Activated CD4-positive, alpha-beta memory T cell treated with anti-CD3 and anti-CD28 coated beads for 36 hours (primary cell): Measurements from ENCODE around the gene NOTCH1. TPM values are rescaled to one million over a fixed set of nuclear protein-coding genes. Genes with fewer than 3 reads are reported as not detected.

ENCODE experiments used
- CTCF ChIA-PET: fragments of 350-600 bp; sonication (Branson Sonifier 250); formaldehyde crosslinking; loops from one replicate; lab custom pipeline; 2021; ENCODE audit warnings: antibody characterized with exemption, inconsistent platforms; lab: Charles Lee
- POLR2A ChIA-PET: fragments of 350-600 bp; sonication (Branson Sonifier 250); formaldehyde crosslinking; loops from one replicate; lab custom pipeline; 2021; ENCODE audit warnings: antibody characterized with exemption; lab: Charles Lee
- DNase-seq: peaks from one replicate; pipeline ENCODE4 v3.0.0-alpha.2; 2020
- H3K27ac Mint-ChIP-seq: one replicate; pipeline ENCODE4 v1.8.0; 2021; ENCODE audit warnings: mixed read lengths
- H3K27me3 Mint-ChIP-seq: one replicate; pipeline ENCODE4 v1.8.0; 2021; ENCODE audit warnings: mixed read lengths
- H3K36me3 Mint-ChIP-seq: one replicate; pipeline ENCODE4 v1.8.0; 2021; ENCODE audit warnings: mixed read lengths
- H3K4me1 Mint-ChIP-seq: one replicate; pipeline ENCODE4 v1.8.0; 2021; ENCODE audit warnings: low read depth, mixed read lengths
- H3K4me3 Mint-ChIP-seq: one replicate; pipeline ENCODE4 v1.8.0; 2021; ENCODE audit warnings: mild to moderate bottlenecking, mixed read lengths
- H3K9me3 Mint-ChIP-seq: one replicate; pipeline ENCODE4 v1.8.0; 2021; ENCODE audit warnings: mixed read lengths
- intact Hi-C: fragments of 100-400 bp; cut with micrococcal nuclease; formaldehyde crosslinking; loops from one replicate; pipeline ENCODE4 v1.15.1; 2023
- total RNA-seq, 2 experiments: library from RNA; stranded (reverse); gene quantifications; one replicate each; pipeline ENCODE4 v1.2.3, GENCODE V29; 2021

Gene NOTCH1
- total RNA-seq, 2 experiments from 2014 or later, result 67.0 to 68.3 TPM

- Mint-ChIP-seq H3K9me3 (no peaks in the 10 kb centered on the region), H3K4me1 (peaks cover 9% of the 10 kb centered on the region), H3K27ac (no peak overlapping the region), H3K4me3 (no peak overlapping the region), H3K27me3 (no peaks in the 10 kb centered on the region), H3K36me3 (no peaks in the 10 kb centered on the region)
- ChIA-PET POLR2A (no interaction called here), CTCF (no interaction called here)
- no peak for DNase-seq
- intact Hi-C loops, result no loop called here
Observed at GRCh38 chr9:136525207-136525606, 20.6 kb downstream of the NOTCH1 start.

DNA sequence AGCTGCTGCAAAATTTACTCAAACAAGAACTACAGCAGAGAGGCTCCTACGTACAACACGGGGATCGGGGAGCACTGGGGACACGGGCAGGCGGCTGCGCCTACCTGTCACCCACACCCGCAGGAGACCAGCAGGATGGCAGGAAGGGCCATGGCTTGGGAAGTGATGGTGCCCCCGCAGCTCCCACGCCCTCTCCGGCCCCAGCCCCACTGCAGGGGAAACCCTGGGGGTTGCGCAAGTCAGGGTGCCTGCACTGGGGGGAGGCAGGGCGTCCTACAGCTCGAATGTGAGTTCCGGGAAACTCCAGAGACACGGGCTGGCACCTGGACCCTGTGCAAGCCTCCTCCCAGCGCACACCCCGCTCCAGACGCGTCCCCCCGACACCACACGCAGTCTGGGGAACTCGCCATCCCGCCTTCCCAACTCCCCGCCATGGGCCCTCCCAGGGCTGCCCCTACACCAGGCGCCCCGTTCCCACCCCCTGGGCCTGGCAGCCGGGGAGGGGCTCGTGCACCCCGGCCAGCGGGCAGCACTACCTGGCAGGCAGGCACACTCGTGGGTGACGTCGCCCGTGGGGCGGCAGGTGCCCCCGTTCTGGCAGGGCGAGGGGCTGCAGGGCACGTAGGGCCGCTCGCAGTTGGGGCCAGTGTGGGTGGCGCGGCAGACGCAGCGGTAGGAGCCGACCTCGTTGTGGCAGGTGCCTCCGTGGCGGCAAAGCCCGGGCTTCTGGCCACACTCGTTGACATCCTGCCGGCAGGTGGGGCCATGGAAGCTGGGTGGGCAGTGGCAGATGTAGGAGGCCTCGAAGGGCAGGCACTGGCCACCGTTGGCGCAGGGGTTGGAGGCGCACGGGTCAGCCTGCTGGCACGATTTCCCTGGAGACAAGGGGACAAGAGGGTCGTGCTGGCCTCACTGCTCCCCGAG, 23.3 kb downstream of the NOTCH1 start:
- Mint-ChIP-seq H3K27me3 (no peaks in the 10 kb centered on the region), H3K9me3 (no peaks in the 10 kb centered on the region), H3K4me3 (no peak overlapping the region), H3K36me3 (peaks cover 2% of the 10 kb centered on the region), H3K4me1 (no peaks in the 10 kb centered on the region), H3K27ac (no peak overlapping the region)
- DNase-seq, result no peak
- ChIA-PET CTCF (interaction anchor here (1.2 kb wide), 1 partner anchor 178 kb away, joined by 4 read pairs; no protein-coding TSS in a partner anchor), POLR2A (no interaction called here)
- intact Hi-C loops, result no loop called here

DNA sequence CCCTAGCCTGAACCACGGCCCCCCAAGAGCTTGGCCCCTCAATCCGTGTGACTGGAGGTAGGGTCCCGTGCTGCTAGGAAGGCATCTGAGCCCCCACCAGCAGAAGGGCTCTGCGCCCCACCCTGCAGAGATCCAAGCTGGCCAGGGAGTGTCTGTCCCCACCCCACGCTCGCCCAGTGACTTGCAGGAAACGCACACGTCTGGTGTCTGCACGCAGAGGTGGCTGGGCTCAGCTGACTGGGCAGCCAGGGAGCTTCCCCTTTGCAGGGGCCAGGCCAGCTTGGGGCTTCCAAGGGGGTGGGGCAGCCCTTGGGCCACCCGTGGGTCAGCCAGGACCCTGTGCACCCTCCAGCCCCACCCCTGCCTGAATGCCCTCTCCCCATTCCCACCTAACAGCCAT, 24.3 kb downstream of the NOTCH1 start:
- Mint-ChIP-seq H3K27ac (no peak overlapping the region), H3K36me3 (peaks cover 4% of the 10 kb centered on the region), H3K4me3 (no peak overlapping the region), H3K4me1 (no peaks in the 10 kb centered on the region), H3K27me3 (no peaks in the 10 kb centered on the region), H3K9me3 (no peaks in the 10 kb centered on the region)
- DNase-seq, result no peak
- POLR2A ChIA-PET, result interaction anchor here (1.5 kb wide), 1 partner anchor 11 kb away, joined by 6 read pairs; no protein-coding TSS in a partner anchor
- intact Hi-C loops, result no loop called here
- CTCF ChIA-PET, result interaction anchor here (1.2 kb wide), 1 partner anchor 179 kb away, joined by 4 read pairs; no protein-coding TSS in a partner anchor

- Mint-ChIP-seq H3K27ac (no peak overlapping the region), H3K36me3 (peaks cover 4% of the 10 kb centered on the region), H3K27me3 (no peaks in the 10 kb centered on the region), H3K4me3 (no peak overlapping the region), H3K9me3 (no peaks in the 10 kb centered on the region), H3K4me1 (no peaks in the 10 kb centered on the region)
- ChIA-PET POLR2A (interaction anchor here (1.5 kb wide), 1 partner anchor 13 kb away, joined by 6 read pairs; no protein-coding TSS in a partner anchor), CTCF (no interaction called here)
- no peak for DNase-seq
- intact Hi-C loops, result no loop called here
Observed at GRCh38 chr9:136520053-136520540, 25.8 kb downstream of the NOTCH1 start.

- intact Hi-C loops, result no loop called here
- DNase-seq, result no peak
Observed at GRCh38 chr9:136519263-136520052, 26.4 kb downstream of the NOTCH1 start.

GRCh38 chr9:136518623-136519022, 27.2 kb downstream of the NOTCH1 start:
- Mint-ChIP-seq H3K27ac (no peak overlapping the region), H3K4me1 (no peaks in the 10 kb centered on the region), H3K27me3 (no peaks in the 10 kb centered on the region), H3K9me3 (no peaks in the 10 kb centered on the region), H3K4me3 (no peak overlapping the region), H3K36me3 (peaks cover 9% of the 10 kb centered on the region)
- CTCF ChIA-PET, result no interaction called here
- POLR2A ChIA-PET, result no interaction called here
- intact Hi-C loops, result no loop called here
- no peak for DNase-seq

More at GRCh38 chr9:136519263-136520052, 26.4 kb downstream of the NOTCH1 start:
- Mint-ChIP-seq H3K36me3 (peaks cover 9% of the 10 kb centered on the region), H3K9me3 (no peaks in the 10 kb centered on the region), H3K4me1 (no peaks in the 10 kb centered on the region), H3K27me3 (no peaks in the 10 kb centered on the region), H3K27ac (no peak overlapping the region), H3K4me3 (no peak overlapping the region)
- ChIA-PET POLR2A (no interaction called here), CTCF (no interaction called here)

DNA sequence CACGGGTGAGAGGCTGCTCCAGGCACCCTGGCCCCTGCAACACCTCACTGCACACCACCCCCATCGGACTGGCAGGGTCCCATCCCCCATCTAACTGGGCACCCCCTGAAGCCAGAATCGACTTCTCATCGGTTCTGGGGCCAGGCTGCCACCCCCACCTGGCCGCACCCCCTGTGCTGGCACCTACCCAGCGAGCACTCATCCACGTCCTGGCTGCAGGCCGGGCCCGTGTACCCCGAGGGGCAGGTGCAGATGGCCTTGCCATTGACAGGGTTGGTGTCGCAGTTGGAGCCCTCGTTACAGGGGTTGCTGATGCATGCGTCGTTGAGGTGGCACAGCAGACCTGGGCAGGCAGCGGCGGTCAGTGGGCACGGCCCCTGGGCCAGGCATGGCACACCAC, 27.9 kb downstream of the NOTCH1 start:
- intact Hi-C loops, result no loop called here
- Mint-ChIP-seq H3K36me3 (peaks cover 16% of the 10 kb centered on the region), H3K27ac (no peak overlapping the region), H3K27me3 (no peaks in the 10 kb centered on the region), H3K4me3 (no peak overlapping the region), H3K4me1 (no peaks in the 10 kb centered on the region), H3K9me3 (no peaks in the 10 kb centered on the region)
- ChIA-PET CTCF (no interaction called here), POLR2A (no interaction called here)
- no peak for DNase-seq

DNA sequence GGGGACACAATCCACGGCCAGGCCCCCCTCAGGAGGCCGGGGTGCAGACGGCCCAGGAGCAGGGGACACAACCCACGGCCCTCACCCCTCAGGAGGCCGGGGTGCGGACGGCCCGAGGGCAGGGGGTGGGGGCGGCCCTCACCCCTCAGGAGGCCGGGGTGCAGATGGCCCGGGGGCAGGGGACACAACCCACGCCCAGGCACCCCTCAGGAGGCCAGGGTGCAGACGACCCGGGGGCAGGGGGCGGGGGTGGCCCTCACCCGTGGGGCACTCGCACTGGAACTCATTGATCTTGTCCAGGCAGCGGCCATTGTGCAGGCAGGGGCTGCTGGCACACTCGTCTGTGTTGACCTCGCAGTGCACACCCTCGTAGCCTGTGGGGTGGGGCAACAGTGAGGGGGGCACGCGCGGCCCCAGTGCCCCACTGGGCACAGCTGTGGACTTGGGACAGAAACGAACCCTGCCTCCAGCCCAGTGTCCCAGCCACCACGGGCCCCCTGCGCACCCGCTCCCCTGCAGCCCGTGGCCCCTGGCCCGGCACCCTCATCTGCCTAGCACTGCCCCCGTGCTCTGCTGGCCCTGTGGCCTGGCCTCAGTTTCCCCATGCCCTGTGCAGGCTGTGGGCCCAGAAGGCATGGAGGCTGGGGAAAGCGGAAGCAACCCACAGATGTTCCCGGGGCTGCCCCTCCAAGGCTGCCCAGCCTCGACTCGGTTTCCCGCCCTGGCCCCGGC, 28.7 kb downstream of the NOTCH1 start:
- ChIA-PET POLR2A (no interaction called here), CTCF (no interaction called here)
- no peaks in the 10 kb centered on the region for H3K9me3 Mint-ChIP-seq
- no peak overlapping the region for H3K4me3 Mint-ChIP-seq
- no peaks in the 10 kb centered on the region for H3K4me1 Mint-ChIP-seq
- peaks cover 16% of the 10 kb centered on the region for H3K36me3 Mint-ChIP-seq
- H3K27ac Mint-ChIP-seq, result no peak overlapping the region
- intact Hi-C loops, result no loop called here
- H3K27me3 Mint-ChIP-seq, result no peaks in the 10 kb centered on the region
- no peak for DNase-seq

DNA sequence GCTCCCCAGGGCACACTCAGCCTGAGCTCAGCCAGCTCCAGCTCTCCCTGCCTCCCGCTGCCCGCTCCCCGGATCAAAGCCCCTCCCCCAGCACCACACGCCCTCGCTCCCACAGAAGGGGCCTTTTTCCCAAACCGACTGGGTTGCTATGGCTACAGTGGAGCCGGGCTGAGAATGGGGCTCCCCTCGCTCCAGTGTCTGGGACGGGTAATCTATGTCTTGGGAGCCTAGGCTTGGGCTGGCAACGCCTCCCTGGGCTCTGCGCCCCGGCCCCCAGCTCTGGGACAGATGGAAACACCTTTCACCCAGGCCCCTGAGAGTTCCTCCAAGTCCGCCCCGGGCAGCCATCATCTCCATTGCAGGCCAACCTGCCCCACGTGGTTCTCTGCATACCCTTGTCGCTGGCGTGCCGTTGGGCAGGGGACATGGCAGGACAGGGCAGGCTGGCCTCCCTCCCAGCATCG, 29.6 kb downstream of the NOTCH1 start:
- Mint-ChIP-seq H3K4me1 (no peaks in the 10 kb centered on the region), H3K4me3 (no peak overlapping the region), H3K9me3 (no peaks in the 10 kb centered on the region), H3K27ac (no peak overlapping the region), H3K36me3 (peaks cover 19% of the 10 kb centered on the region), H3K27me3 (no peaks in the 10 kb centered on the region)
- intact Hi-C loops, result no loop called here
- DNase-seq, result no peak
- POLR2A ChIA-PET, result no interaction called here
- CTCF ChIA-PET, result no interaction called here

DNA sequence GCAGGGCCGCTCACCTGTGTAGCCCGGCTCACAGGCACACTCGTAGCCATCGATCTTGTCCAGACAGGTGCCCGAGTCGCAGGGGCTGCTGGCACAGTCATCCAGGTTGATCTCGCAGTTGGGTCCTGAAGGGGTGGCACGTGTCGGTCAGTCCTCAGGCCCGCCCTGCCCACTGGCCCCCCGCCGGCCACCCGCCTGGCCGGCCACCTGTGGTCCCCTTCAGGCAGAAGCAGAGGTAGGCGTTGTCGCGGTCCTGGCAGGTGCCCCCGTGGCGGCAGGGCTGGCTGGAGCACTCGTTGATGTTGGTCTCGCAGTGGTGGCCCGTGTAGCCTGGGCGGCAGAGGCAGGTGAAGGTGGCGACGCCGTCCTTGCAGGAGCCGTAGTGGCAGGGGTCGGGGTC, 30.6 kb downstream of the NOTCH1 start:
- H3K27me3 Mint-ChIP-seq, result no peaks in the 10 kb centered on the region
- DNase-seq, result no peak
- H3K27ac Mint-ChIP-seq, result no peak overlapping the region
- no peaks in the 10 kb centered on the region for H3K4me1 Mint-ChIP-seq
- no peak overlapping the region for H3K4me3 Mint-ChIP-seq
- intact Hi-C loops, result no loop called here
- H3K9me3 Mint-ChIP-seq, result no peaks in the 10 kb centered on the region
- ChIA-PET POLR2A (no interaction called here), CTCF (no interaction called here)
- H3K36me3 Mint-ChIP-seq, result peaks cover 22% of the 10 kb centered on the region

GRCh38 chr9:136514022-136514714, 31.7 kb downstream of the NOTCH1 start:
- CTCF ChIA-PET, result interaction anchor here (0.6 kb wide), 1 partner anchor 26 kb away, joined by 3 read pairs; no protein-coding TSS in a partner anchor

More at GRCh38 chr9:136514022-136514714, 31.7 kb downstream of the NOTCH1 start:
- Mint-ChIP-seq H3K27ac (no peak overlapping the region), H3K4me1 (no peaks in the 10 kb centered on the region), H3K36me3 (peaks cover 26% of the 10 kb centered on the region), H3K27me3 (no peaks in the 10 kb centered on the region), H3K4me3 (no peak overlapping the region), H3K9me3 (no peaks in the 10 kb centered on the region)
- POLR2A ChIA-PET, result no interaction called here
- intact Hi-C loops, result no loop called here
- no peak for DNase-seq
